Heart right ventricle (tissue), 16 donors: ENCODE data around the gene ZC3H12C. TPM values are rescaled to one million over a fixed set of nuclear protein-coding genes. Genes with fewer than 3 reads are reported as not detected.

ENCODE experiments used
- ATAC-seq, 8 donors: fragments of 200-7000 bp; cut with Tn5 transposase; one replicate each; pipeline ENCODE4 v1.9.1; 2020; ENCODE audit warnings: mild to moderate bottlenecking in 8 of 8, moderate library complexity in 8 of 8, moderate number of reproducible peaks in 1 of 8
- DNase-seq, 2 donors: peaks; one replicate each; pipeline ENCODE4 v3.0.0-alpha.2; 2020
- H3K27ac ChIP-seq, 10 donors: fragments of 200-600 bp; sonication (generic) in 2 of 10; one replicate each; pipeline versions ENCODE4 v1.5.0 to v1.8.0; 2020 to 2022; ENCODE audit warnings: mild to moderate bottlenecking in 3 of 10
- H3K27me3 ChIP-seq, 7 donors: fragments of 200-600 bp; one replicate each; pipeline ENCODE4 v1.8.0; 2021 to 2022; ENCODE audit warnings: mild to moderate bottlenecking in 2 of 7
- H3K36me3 ChIP-seq, 9 donors: fragments of 200-600 bp; sonication (generic) in 1 of 9; one replicate each; pipeline versions ENCODE4 v1.5.0 to v1.8.0; 2020 to 2022; ENCODE audit warnings: mild to moderate bottlenecking in 2 of 9
- H3K4me1 ChIP-seq, 9 donors: fragments of 200-600 bp; sonication (generic) in 1 of 9; one replicate each; pipeline versions ENCODE4 v1.5.0 to v1.8.0; 2020 to 2022; ENCODE audit warnings: mild to moderate bottlenecking in 4 of 9
- H3K4me3 ChIP-seq, 10 donors: fragments of 200-600 bp; sonication (generic) in 2 of 10; one replicate each; pipeline versions ENCODE4 v1.5.0 to v1.8.0; 2020 to 2022; ENCODE audit warnings: mild to moderate bottlenecking in 7 of 10, moderate library complexity in 2 of 10
- H3K9me3 ChIP-seq, 11 donors: fragments of 200-600 bp in 10 of 11; sonication (generic) in 2 of 11; one replicate each; pipeline versions ENCODE4 v1.5.0 to v1.8.0; 2013 to 2022; ENCODE audit warnings: mild to moderate bottlenecking in 2 of 11, control low read depth in 1 of 11, moderate library complexity in 1 of 11
- WGBS, 2 donors: extraction: QIAGEN DNeasy Blood & Tissue Kit; methylation state at CpG; one replicate each; pipeline ENCODE4 v1.1.7; 2013; ENCODE audit warnings: inconsistent platforms in 1 of 2; 5-methylcytosine and 5-hydroxymethylcytosine counted together
- intact Hi-C, 10 donors: fragments of 100-400 bp; cut with DNase I; formaldehyde crosslinking; loops; one replicate each; pipeline versions ENCODE4 v1.11.1 to v1.14.2; 2022
- polyA plus RNA-seq, 2 donors: library from polyadenylated mRNA; stranded (reverse); fragments of 200-250 nt; gene quantifications; one replicate each; pipeline ENCODE4 v1.2.3, GENCODE V29; 2013
- total RNA-seq, 10 donors: library from RNA; stranded (reverse); fragmentation: NEBNext Ultra II Directional in 3 of 10; extraction: Animal tissue kit (Norgen Biotek cat#: 25700) in 3 of 10; gene quantifications; one replicate each; pipeline versions ENCODE4 v1.2.1 to v1.2.4, GENCODE V29; 2021 to 2023
- TF ChIP-seq, protein P1 (sequence below), 9 donors: fragments of 200-600 bp; sonication (generic) in 2 of 9; IDR thresholded peaks; one replicate each; pipeline versions ENCODE4 v1.5.0 to v1.8.0; 2021 to 2022; ENCODE audit warnings: antibody characterized with exemption in 9 of 9, mild to moderate bottlenecking in 5 of 9, moderate library complexity in 1 of 9
- donor health status: Arrhythmogenic right ventricular cardiomyopathy.
- donor health status: ischemic (EF 13 %, LVEDD 7.1; RV severe dilation, severe dysfunction).
- donor health status: healthy with polysubstance abuse.
- donor health status: DM: no; HTN: yes; CAD: no.
- donor health status: DM: no; HTN: no; CAD: no.
- donor health status: ischemic (EF 25% LVEDD 6.9; RV normal size, moderate dysfunction).
- donor health status: ischemic (EF 25% LVEDD 5.7; RV mildly dilated, moderate dysfunction).
- donor health status: healthy.
- donor health status: DM: yes; HTN: yes; CAD: no.
- donor health status: Ischemic cardiomyopathy.
- donor health status: ischemic (EF 35%, LVEDD 5.7; RV mildly dilated, moderate dysfunction).
- donor health status: nonischemic (EF 11% LVEDD 7.7; RV severe dilation, severe dysfunction).
- donor health status: DM: yes; HTN: yes; CAD: no.
- donor health status: PGD.
- donor health status: ischemic (EF 29% LVEDD 5.4; RV normal size, mild dysfunction).
- donor health status: nonischemic (EF 23%, LVEDD 6.1; RV moderate dilation, normal function).

ZC3H12C gene
- total and polyA plus RNA-seq, 12 donors, result 2.1 to 22.8 (median 20.1) TPM

DNA sequence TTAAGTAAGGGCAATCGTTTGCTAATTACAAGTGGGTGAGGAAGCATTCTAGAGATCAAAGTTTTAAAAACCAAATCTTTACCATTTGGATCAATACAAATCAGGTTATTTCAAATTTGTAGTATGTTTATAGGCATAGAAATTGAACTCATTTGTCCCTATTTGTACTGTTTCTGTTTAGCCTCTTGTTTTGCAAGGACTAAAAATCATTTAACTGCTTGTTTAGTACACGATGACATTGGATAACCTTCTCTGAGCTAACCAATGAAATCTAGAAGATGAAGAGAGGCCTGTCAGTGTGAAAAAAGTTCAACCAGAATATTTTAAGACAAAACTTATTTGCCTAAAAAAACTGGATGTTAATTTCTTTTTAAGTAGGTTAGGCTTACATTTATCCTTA, 40.0 kb downstream of the ZC3H12C start:
- Histone ChIP-seq H3K9me3 (no peaks in the 10 kb centered on the region), H3K36me3 (peaks cover 0 to 14% (median 0%) of the 10 kb centered on the region in 9 donors), H3K4me3 (no peak overlapping the region), H3K27me3 (no peaks in the 10 kb centered on the region), H3K27ac (no peak overlapping the region), H3K4me1 (peaks cover 0 to 19% (median 16%) of the 10 kb centered on the region in 9 donors)
- intact Hi-C loops, result no loop called here
- TF ChIP-seq, protein P1, sequence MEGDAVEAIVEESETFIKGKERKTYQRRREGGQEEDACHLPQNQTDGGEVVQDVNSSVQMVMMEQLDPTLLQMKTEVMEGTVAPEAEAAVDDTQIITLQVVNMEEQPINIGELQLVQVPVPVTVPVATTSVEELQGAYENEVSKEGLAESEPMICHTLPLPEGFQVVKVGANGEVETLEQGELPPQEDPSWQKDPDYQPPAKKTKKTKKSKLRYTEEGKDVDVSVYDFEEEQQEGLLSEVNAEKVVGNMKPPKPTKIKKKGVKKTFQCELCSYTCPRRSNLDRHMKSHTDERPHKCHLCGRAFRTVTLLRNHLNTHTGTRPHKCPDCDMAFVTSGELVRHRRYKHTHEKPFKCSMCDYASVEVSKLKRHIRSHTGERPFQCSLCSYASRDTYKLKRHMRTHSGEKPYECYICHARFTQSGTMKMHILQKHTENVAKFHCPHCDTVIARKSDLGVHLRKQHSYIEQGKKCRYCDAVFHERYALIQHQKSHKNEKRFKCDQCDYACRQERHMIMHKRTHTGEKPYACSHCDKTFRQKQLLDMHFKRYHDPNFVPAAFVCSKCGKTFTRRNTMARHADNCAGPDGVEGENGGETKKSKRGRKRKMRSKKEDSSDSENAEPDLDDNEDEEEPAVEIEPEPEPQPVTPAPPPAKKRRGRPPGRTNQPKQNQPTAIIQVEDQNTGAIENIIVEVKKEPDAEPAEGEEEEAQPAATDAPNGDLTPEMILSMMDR (IDR thresholded peaks at IDR 0.05), result no peak
- 60 to 62% methylated on average over 2 of the region's 2 CpGs for WGBS, 2 donors
- no peak for DNase-seq
- no peak for ATAC-seq

DNA sequence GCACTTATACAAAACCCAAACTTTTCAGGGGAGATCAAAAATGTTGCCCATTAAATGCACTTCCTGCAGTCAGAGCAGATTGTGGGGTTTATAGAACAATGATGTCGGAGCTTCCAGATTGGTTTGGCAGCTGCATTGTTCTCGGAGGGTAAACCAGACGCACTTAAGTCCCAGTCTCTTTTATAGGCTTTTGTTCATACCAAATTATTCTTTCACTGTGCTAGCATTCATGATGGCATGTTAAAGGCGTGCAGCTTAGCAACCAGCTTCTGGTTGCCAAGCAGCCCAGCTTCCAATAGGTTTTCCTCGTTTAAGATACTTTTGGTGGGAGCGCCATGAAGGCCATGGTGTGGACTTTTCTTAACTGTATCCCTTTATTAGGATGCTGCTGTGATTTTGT, 40.9 kb downstream of the ZC3H12C start:
- intact Hi-C loops, result no loop called here

DNA sequence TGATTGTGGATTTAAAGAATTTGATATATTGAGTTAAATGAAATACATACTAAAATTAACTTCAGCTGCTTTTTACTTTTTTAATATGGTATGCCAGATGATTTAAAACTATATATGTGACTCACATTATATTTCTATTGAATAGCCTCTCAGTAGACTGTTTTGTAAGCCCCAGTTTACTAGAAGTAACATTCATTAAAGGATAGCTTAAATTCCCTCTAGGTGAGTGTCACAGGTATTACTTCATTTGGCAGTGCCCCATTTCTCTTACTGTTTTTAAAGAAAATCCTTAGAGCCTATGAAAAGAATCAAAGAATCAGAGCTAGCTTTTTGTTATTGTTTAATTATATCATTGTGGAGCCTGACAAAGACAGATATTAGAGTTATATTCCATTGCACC, 48.6 kb downstream of the ZC3H12C start:
- no peaks in the 10 kb centered on the region for H3K9me3 ChIP-seq
- no peaks in the 10 kb centered on the region for H3K27me3 ChIP-seq
- intact Hi-C loops, result no loop called here
- DNase-seq (no peak), ATAC-seq (no peak)
- TF ChIP-seq, protein P1 (IDR thresholded peaks at IDR 0.05), result no peak
- no peak overlapping the region for H3K27ac ChIP-seq
- H3K36me3 ChIP-seq, result peaks cover 0 to 28% (median 0%) of the 10 kb centered on the region in 9 donors
- no peaks in the 10 kb centered on the region for H3K4me1 ChIP-seq
- no peak overlapping the region for H3K4me3 ChIP-seq

More for the DNA sequence above, 40.9 kb downstream of the ZC3H12C start:
- WGBS, 2 donors, result 75 to 78% methylated on average over 6 of the region's 6 CpGs
- Histone ChIP-seq H3K4me3 (no peak overlapping the region), H3K27me3 (no peaks in the 10 kb centered on the region), H3K27ac (no peak overlapping the region), H3K4me1 (peaks cover 0 to 16% (median 13%) of the 10 kb centered on the region in 9 donors), H3K9me3 (no peaks in the 10 kb centered on the region), H3K36me3 (peaks cover 0 to 17% (median 0%) of the 10 kb centered on the region in 9 donors)
- ATAC-seq (no peak), DNase-seq (no peak)
- TF ChIP-seq, protein P1 (IDR thresholded peaks at IDR 0.05), result no peak

DNA sequence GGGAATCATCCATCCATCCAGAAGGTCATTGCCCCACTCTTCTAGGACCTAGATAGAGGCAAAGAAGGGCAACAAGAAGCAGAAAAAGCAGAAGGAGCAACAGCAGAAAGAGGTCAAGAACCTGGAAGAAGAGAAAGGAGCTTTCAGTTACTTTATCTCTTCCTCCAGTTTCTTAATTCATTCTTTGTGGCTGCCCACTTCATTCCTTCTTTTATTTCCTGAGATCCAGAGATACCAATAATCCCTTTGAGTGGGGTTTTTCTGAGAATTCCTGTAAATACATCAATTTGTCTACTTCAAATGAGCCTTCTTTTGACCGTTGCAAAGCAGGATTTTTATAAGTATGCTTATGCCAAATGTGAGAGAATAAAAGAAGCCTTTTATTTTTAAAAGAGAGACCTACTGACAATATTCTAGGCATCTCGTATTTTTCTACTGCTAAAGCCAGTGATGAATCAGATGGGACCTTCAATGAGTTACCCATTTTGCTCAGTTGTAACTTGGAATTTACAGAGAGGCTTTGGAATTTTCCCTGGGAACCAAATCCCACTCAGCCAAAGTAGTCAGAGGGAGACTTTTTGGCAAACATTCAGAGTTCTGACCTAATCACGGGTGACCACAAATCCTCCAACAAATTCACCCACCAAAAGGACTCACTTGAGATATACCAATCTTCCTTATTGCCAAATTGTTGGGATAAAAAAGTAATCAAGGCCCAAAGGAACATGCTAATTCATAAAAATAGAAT, 54.9 kb downstream of the ZC3H12C start:
- ATAC-seq (peak in 5 of 8 donors; percentile 25 to 65 (median 39)), DNase-seq (no peak)
- Histone ChIP-seq H3K4me1 (peaks cover 0 to 26% (median 19%) of the 10 kb centered on the region in 9 donors), H3K27ac (peak overlapping the region in 3 of 10 donors; percentile 15 to 66 (median 46)), H3K27me3 (no peaks in the 10 kb centered on the region), H3K36me3 (peaks cover 0 to 4% (median 0%) of the 10 kb centered on the region in 9 donors), H3K4me3 (no peak overlapping the region), H3K9me3 (no peaks in the 10 kb centered on the region)
- WGBS, 2 donors, result 43 to 58% methylated on average over 3 of the region's 3 CpGs
- intact Hi-C loops, result no loop called here
- TF ChIP-seq, protein P1 (IDR thresholded peaks at IDR 0.05), result no peak
